ENCODE results near the gene SPATA13. TPM values are rescaled to one million over a fixed set of nuclear protein-coding genes. Genes with fewer than 3 reads are reported as not detected.

SPATA13 gene
- total RNA-seq, 2 donors from 2014 or later, result 19.4 to 24.8 TPM

DNA sequence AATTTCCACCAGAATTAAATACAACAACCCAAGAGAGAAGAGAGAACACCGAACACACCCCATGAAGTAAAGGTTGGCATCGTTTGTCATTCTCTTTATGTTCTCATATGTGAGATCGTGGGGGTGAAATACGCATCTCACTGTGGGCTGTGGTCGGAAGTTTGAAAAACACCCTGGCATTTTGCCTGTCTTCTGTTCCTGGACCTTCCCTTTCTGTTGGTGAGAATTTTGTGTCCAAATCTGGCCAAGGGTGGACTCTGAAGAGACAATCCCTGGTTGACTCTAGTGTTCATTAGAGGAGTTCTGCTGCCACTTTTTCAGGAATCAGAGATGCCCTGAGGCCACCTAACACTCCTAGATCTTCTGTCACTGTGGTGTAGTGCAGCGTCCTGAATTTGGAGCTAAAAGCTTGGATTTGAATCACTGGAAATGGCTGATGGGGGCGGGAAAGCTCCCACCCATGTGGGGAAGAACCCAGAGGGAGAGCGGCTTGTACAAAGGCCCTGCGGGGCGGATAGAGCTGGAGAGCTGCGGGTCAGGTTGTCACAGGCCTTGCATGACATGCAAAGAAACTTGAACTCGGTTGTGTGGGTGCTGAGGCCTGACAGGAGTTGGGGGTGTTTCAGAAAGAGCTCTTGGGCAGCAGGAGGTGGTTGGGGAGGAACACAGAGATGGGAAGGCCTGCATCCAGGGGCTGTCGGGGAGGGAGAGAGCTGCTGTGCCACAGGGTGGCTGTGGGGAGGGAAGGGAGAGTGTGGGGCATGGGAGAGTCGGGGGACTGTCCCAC, 11.1 kb upstream of the SPATA13 start:
- Mint-ChIP-seq H3K4me3 (no peak overlapping the region), H3K4me1 (peaks cover 51% of the 10 kb centered on the region), H3K27ac (peak overlapping the region; percentile 87), H3K9me3 (no peaks in the 10 kb centered on the region), H3K27me3 (ENCODE audit: insufficient read depth) (no peaks in the 10 kb centered on the region), H3K36me3 (ENCODE audit: low read depth) (no peaks in the 10 kb centered on the region)
- 89 to 90% methylated on average over 9 to 14 of the region's 14 CpGs for WGBS, 2 experiments (ENCODE audit: insufficient coverage in 1 of 2, insufficient read length in 1 of 2)
- H3K9me3 ChIP-seq (ENCODE audit: control insufficient read depth, low read length), result no peaks in the 10 kb centered on the region
- peak overlapping the region; percentile 66 for H3K27ac ChIP-seq (ENCODE audit: low read depth, low read length)
- TF ChIP-seq, protein P1, sequence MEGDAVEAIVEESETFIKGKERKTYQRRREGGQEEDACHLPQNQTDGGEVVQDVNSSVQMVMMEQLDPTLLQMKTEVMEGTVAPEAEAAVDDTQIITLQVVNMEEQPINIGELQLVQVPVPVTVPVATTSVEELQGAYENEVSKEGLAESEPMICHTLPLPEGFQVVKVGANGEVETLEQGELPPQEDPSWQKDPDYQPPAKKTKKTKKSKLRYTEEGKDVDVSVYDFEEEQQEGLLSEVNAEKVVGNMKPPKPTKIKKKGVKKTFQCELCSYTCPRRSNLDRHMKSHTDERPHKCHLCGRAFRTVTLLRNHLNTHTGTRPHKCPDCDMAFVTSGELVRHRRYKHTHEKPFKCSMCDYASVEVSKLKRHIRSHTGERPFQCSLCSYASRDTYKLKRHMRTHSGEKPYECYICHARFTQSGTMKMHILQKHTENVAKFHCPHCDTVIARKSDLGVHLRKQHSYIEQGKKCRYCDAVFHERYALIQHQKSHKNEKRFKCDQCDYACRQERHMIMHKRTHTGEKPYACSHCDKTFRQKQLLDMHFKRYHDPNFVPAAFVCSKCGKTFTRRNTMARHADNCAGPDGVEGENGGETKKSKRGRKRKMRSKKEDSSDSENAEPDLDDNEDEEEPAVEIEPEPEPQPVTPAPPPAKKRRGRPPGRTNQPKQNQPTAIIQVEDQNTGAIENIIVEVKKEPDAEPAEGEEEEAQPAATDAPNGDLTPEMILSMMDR (conservative IDR thresholded peaks at IDR 0.05), result no peak
- peaks cover 15% of the 10 kb centered on the region for H3K4me1 ChIP-seq (ENCODE audit: control insufficient read depth, insufficient read depth, low read length)
- H3K4me3 ChIP-seq (ENCODE audit: low read length), result no peak overlapping the region
- no peaks in the 10 kb centered on the region for H3K27me3 ChIP-seq (ENCODE audit: control insufficient read depth, insufficient read depth, low read length, poor library complexity, severe bottlenecking)
- DNase-seq, result no peak
- H3K9ac ChIP-seq (ENCODE audit: extremely low read depth, low read length, poor library complexity, severe bottlenecking), result no peak overlapping the region
- H3K36me3 ChIP-seq (ENCODE audit: control insufficient read depth, insufficient read depth, low read length), result no peaks in the 10 kb centered on the region

DNA sequence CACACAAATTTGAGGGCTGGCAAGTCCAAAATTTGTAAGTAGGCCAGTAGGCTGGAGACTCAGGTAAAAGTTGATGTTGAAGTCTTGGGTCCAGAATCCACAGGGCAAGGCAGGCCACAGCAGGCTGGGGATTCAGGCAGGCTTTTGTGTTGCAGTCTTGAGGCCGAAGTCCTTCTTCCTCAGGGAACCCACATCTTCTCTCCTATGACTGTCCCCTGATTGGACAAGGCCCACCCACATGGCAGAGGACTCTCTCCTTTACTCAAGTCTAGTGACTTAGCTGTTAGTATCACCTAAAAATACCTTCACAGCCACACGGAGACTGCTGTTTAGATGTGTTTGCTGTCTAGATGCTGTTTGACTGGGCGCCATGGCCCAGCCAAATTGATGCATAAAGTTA, 9.9 kb upstream of the SPATA13 start:
- no peaks in the 10 kb centered on the region for H3K36me3 Mint-ChIP-seq (ENCODE audit: low read depth)
- TF ChIP-seq, protein P1 (conservative IDR thresholded peaks at IDR 0.05), result no peak
- H3K4me3 ChIP-seq (ENCODE audit: low read length), result no peak overlapping the region

DNA sequence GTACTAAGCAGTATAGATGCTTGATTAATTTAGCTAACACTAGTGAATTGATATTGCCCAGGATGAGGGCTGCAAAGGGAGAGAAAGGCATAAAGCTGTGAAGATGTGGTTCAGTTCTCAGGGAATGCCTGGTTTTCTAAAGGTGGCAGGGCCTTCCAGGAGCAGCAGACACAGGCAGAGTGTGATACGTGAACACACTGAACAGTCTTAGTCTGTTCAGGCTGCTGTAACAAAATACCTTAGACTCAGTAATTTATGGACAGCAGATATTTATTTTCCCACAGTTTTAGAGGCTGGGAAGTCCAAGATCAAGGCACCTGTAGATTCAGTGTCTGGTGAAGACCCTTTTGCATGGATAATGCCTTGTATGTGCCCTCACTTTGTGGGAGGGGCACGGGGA, 8.7 kb upstream of the SPATA13 start:
- no peak overlapping the region for H3K4me3 ChIP-seq (ENCODE audit: low read length)
- H3K9ac ChIP-seq (ENCODE audit: extremely low read depth, low read length, poor library complexity, severe bottlenecking), result no peak overlapping the region
- H3K27ac ChIP-seq (ENCODE audit: low read depth, low read length), result no peak overlapping the region
- peaks cover 9% of the 10 kb centered on the region for H3K4me1 ChIP-seq (ENCODE audit: control insufficient read depth, insufficient read depth, low read length)
- Mint-ChIP-seq H3K4me3 (no peak overlapping the region), H3K36me3 (ENCODE audit: low read depth) (no peaks in the 10 kb centered on the region), H3K27me3 (ENCODE audit: insufficient read depth) (no peaks in the 10 kb centered on the region), H3K27ac (no peak overlapping the region), H3K4me1 (peaks cover 33% of the 10 kb centered on the region), H3K9me3 (no peaks in the 10 kb centered on the region)
- TF ChIP-seq, protein P1 (conservative IDR thresholded peaks at IDR 0.05), result no peak
- WGBS, 2 experiments (ENCODE audit: insufficient coverage in 1 of 2, insufficient read length in 1 of 2), result 85 to 100% methylated on average over 1 to 2 of the region's 2 CpGs
- H3K36me3 ChIP-seq (ENCODE audit: control insufficient read depth, insufficient read depth, low read length), result no peaks in the 10 kb centered on the region
- no peak for DNase-seq
- H3K9me3 ChIP-seq (ENCODE audit: control insufficient read depth, low read length), result no peaks in the 10 kb centered on the region
- H3K27me3 ChIP-seq (ENCODE audit: control insufficient read depth, insufficient read depth, low read length, poor library complexity, severe bottlenecking), result no peaks in the 10 kb centered on the region

More for the DNA sequence above, 9.9 kb upstream of the SPATA13 start:
- no peaks in the 10 kb centered on the region for H3K9me3 Mint-ChIP-seq
- no peak overlapping the region for H3K27ac Mint-ChIP-seq
- peaks cover 42% of the 10 kb centered on the region for H3K4me1 Mint-ChIP-seq
- Histone ChIP-seq H3K9me3 (ENCODE audit: control insufficient read depth, low read length) (no peaks in the 10 kb centered on the region), H3K27ac (ENCODE audit: low read depth, low read length) (no peak overlapping the region), H3K4me1 (ENCODE audit: control insufficient read depth, insufficient read depth, low read length) (peaks cover 11% of the 10 kb centered on the region), H3K9ac (ENCODE audit: extremely low read depth, low read length, poor library complexity, severe bottlenecking) (no peak overlapping the region), H3K36me3 (ENCODE audit: control insufficient read depth, insufficient read depth, low read length) (no peaks in the 10 kb centered on the region), H3K27me3 (ENCODE audit: control insufficient read depth, insufficient read depth, low read length, poor library complexity, severe bottlenecking) (no peaks in the 10 kb centered on the region)
- WGBS, 2 experiments (ENCODE audit: insufficient coverage in 1 of 2, insufficient read length in 1 of 2), result 76 to 95% methylated on average over 2 to 3 of the region's 3 CpGs
- no peaks in the 10 kb centered on the region for H3K27me3 Mint-ChIP-seq (ENCODE audit: insufficient read depth)
- H3K4me3 Mint-ChIP-seq, result no peak overlapping the region
- no peak for DNase-seq

Data from endodermal cell (in vitro differentiated cells).